Measurements from ENCODE around the gene PRSS8. TPM values are rescaled to one million over a fixed set of nuclear protein-coding genes. Genes with fewer than 3 reads are reported as not detected.
A peak's percentile ranks its signal among the peaks of the same experiment; 100 is the strongest.

PRSS8 gene
- polyA plus RNA-seq, 1 donor from 2014 or later = not detected

DNA sequence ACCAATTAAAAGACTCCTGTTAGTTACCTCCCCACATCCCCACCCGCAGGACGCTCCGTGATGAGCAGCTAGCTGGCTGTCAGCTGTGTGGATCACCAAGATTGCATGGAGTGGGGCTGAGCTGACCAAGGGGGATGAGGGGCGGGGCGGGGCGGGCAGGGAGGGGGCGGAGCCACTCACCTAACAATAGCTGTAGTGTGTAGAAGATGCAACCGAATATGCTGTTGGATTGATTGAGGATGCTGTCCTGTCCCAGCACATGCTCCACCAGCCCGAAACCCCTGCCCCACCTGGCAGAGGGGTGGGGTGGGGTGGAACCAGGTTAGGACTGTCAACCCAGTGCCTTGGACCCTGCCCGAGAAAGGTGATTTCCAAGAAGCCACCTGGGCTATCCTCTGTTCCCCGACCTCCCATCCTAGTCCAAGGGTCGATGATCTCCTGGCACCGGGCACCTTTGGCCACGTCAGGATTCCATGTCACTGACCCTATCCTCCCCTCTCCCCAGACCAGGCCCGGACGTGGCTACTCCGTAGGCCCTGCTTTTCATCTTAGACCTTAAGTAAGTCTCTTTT, 42.3 kb downstream of the PRSS8 start:
- Histone ChIP-seq H2AFZ (ENCODE audit: low read depth, low read length) (no peak overlapping the region), H3K27me3 (ENCODE audit: insufficient read depth, low read depth, low read length) (no peaks in the 10 kb centered on the region), H3K4me2 (ENCODE audit: low read length) (peak overlapping the region; percentile 87), H3K4me3 (ENCODE audit: low read length) (peak overlapping the region; percentile 99), H3K79me2 (replicated peaks; ENCODE audit: insufficient read depth, low read length) (peaks cover 11% of the 10 kb centered on the region), H3K9ac (ENCODE audit: low read length) (peak overlapping the region; percentile 91), H3K36me3 (ENCODE audit: insufficient read depth, low read length) (no peaks in the 10 kb centered on the region), H3K9me2 (ENCODE audit: insufficient read depth, low read length) (no peaks in the 10 kb centered on the region), H3K9me3 (ENCODE audit: low read length) (no peaks in the 10 kb centered on the region), H3K27ac (ENCODE audit: low read length) (peak overlapping the region; percentile 90), H4K20me1 (ENCODE audit: insufficient read depth) (no peaks in the 10 kb centered on the region), H3F3A (ENCODE audit: insufficient read depth, low read length, poor library complexity, severe bottlenecking) (no peaks in the 10 kb centered on the region)
- no peak for TF ChIP-seq POLR2AphosphoS5 (IDR thresholded peaks at IDR 0.05)
- no peak for TF ChIP-seq CTCF (IDR thresholded peaks at IDR 0.05; ENCODE audit: poor library complexity, severe bottlenecking)
- no peak for TF ChIP-seq SMC3 (conservative IDR thresholded peaks at IDR 0.05; ENCODE audit: poor library complexity)
- no peak for TF ChIP-seq MXI1 (conservative IDR thresholded peaks at IDR 0.05; ENCODE audit: poor library complexity, severe bottlenecking)
- no peak for TF ChIP-seq EP300 (conservative IDR thresholded peaks at IDR 0.05; ENCODE audit: poor library complexity, severe bottlenecking)
- TF ChIP-seq EZH2 (IDR thresholded peaks at IDR 0.05; ENCODE audit: borderline replicate concordance, insufficient read depth, low read length, poor library complexity, severe bottlenecking) = no peak
- no peak for TF ChIP-seq REST (IDR thresholded peaks at IDR 0.05; ENCODE audit: borderline replicate concordance)

GRCh38 chr16:31092330-31092729, 43.2 kb downstream of the PRSS8 start:
- H3K4me2 ChIP-seq (ENCODE audit: low read length) = no peak overlapping the region
- no peaks in the 10 kb centered on the region for H3K9me2 ChIP-seq (ENCODE audit: insufficient read depth, low read length)
- no peak for TF ChIP-seq SMC3 (conservative IDR thresholded peaks at IDR 0.05; ENCODE audit: poor library complexity)
- peak overlapping the region; percentile 99 for H3K4me3 ChIP-seq (ENCODE audit: low read length)
- H3K36me3 ChIP-seq (ENCODE audit: insufficient read depth, low read length) = no peaks in the 10 kb centered on the region
- no peak overlapping the region for H3K27ac ChIP-seq (ENCODE audit: low read length)
- no peaks in the 10 kb centered on the region for H3F3A ChIP-seq (ENCODE audit: insufficient read depth, low read length, poor library complexity, severe bottlenecking)
- no peaks in the 10 kb centered on the region for H4K20me1 ChIP-seq (ENCODE audit: insufficient read depth)
- no peaks in the 10 kb centered on the region for H3K27me3 ChIP-seq (ENCODE audit: insufficient read depth, low read depth, low read length)
- no peak overlapping the region for H2AFZ ChIP-seq (ENCODE audit: low read depth, low read length)
- peaks cover 11% of the 10 kb centered on the region for H3K79me2 ChIP-seq (replicated peaks; ENCODE audit: insufficient read depth, low read length)
- H3K9me3 ChIP-seq (ENCODE audit: low read length) = no peaks in the 10 kb centered on the region
- peak overlapping the region; percentile 91 for H3K9ac ChIP-seq (ENCODE audit: low read length)

DNA sequence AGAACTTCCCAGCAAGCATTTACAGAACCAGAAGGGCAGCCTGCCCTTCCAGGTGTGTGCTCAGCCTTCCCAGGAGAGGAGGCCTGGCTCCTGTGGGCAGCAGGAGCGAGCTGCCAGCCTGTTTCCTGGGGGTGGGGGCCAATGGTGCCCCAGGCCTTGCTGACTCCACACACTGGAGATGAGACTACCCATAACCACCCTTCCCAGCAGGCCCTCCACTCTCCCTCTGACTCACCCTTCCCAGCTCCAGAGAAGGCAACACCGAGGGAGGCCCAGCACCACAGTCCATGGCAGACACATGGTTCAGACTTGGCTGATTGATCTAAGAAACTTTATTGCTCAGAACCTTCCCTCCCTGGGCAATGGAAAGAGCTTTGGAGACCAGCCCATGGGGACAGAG, 45.0 kb downstream of the PRSS8 start:
- H3K27ac ChIP-seq (ENCODE audit: low read length) = no peak overlapping the region
- no peaks in the 10 kb centered on the region for H3K27me3 ChIP-seq (ENCODE audit: insufficient read depth, low read depth, low read length)
- no peak overlapping the region for H3K4me3 ChIP-seq (ENCODE audit: low read length)
- H4K20me1 ChIP-seq (ENCODE audit: insufficient read depth) = no peaks in the 10 kb centered on the region
- TF ChIP-seq TAF1 (IDR thresholded peaks at IDR 0.05; ENCODE audit: low read depth) (no peak), EP300 (conservative IDR thresholded peaks at IDR 0.05; ENCODE audit: poor library complexity, severe bottlenecking) (no peak), EZH2 (IDR thresholded peaks at IDR 0.05; ENCODE audit: borderline replicate concordance, insufficient read depth, low read length, poor library complexity, severe bottlenecking) (no peak), RAD21 (conservative IDR thresholded peaks at IDR 0.05) (no peak), CTCF (IDR thresholded peaks at IDR 0.05; ENCODE audit: poor library complexity, severe bottlenecking) (no peak), MXI1 (conservative IDR thresholded peaks at IDR 0.05; ENCODE audit: poor library complexity, severe bottlenecking) (no peak), REST (IDR thresholded peaks at IDR 0.05; ENCODE audit: borderline replicate concordance) (no peak), SMC3 (conservative IDR thresholded peaks at IDR 0.05; ENCODE audit: poor library complexity) (no peak), POLR2AphosphoS5 (IDR thresholded peaks at IDR 0.05) (no peak)
- no peaks in the 10 kb centered on the region for H3K36me3 ChIP-seq (ENCODE audit: insufficient read depth, low read length)
- no peaks in the 10 kb centered on the region for H3K9me2 ChIP-seq (ENCODE audit: insufficient read depth, low read length)
- no peak overlapping the region for H2AFZ ChIP-seq (ENCODE audit: low read depth, low read length)
- no peak overlapping the region for H3K4me2 ChIP-seq (ENCODE audit: low read length)
- H3F3A ChIP-seq (ENCODE audit: insufficient read depth, low read length, poor library complexity, severe bottlenecking) = no peaks in the 10 kb centered on the region
- H3K9me3 ChIP-seq (ENCODE audit: low read length) = no peaks in the 10 kb centered on the region
- no peak overlapping the region for H3K9ac ChIP-seq (ENCODE audit: low read length)
- H3K79me2 ChIP-seq (replicated peaks; ENCODE audit: insufficient read depth, low read length) = peaks cover 11% of the 10 kb centered on the region

Data from neural cell (in vitro differentiated cells).